Limb (tissue), 2 donors: ENCODE data around the gene JPT1.
"Not testable (repeated sequence)": the region's sequence is repeated elsewhere in the genome, so short reads cannot be mapped to it uniquely, and the experiment has no call there.

Source experiments
- DNase-seq, 2 donors: peaks; one replicate each; pipeline ENCODE4 v3.0.0-alpha.2; 2016; ENCODE audit errors: extremely low spot score in 2 of 2

JPT1 gene

GRCh38 chr17:75154195-75155106, at the start of gene JPT1:
JPT1 (minus strand) TSS chr17:75154512; CDS start chr17:75154397, 115 bp downstream.
- peak; percentile 97 to 98 for DNase-seq

GRCh38 chr17:75199886-75200618, 45.7 kb upstream of the JPT1 start:
- DNase-seq, result no peak

GRCh38 chr17:75194879-75195278, 40.6 kb upstream of the JPT1 start:
- DNase-seq, result no peak

GRCh38 chr17:75191584-75191983, 37.3 kb upstream of the JPT1 start:
- DNase-seq, result no peak

- DNase-seq, result no peak
Measured at GRCh38 chr17:75188614-75189013, 34.3 kb upstream of the JPT1 start.

- DNase-seq, result no peak
Measured at GRCh38 chr17:75183999-75184884, 29.9 kb upstream of the JPT1 start.

- DNase-seq, result peak; percentile 90 to 99
Measured at GRCh38 chr17:75182569-75183436, 28.5 kb upstream of the JPT1 start, which contains the start of gene SUMO2. SUMO2 (minus strand) TSS chr17:75182959; CDS start chr17:75182834, 125 bp downstream.

GRCh38 chr17:75182319-75182568, 27.9 kb upstream of the JPT1 start:
- no peak for DNase-seq

GRCh38 chr17:75181608-75182318, 27.5 kb upstream of the JPT1 start:
- no peak for DNase-seq

GRCh38 chr17:75181110-75181509, 26.8 kb upstream of the JPT1 start:
- no peak for DNase-seq

- DNase-seq, result no peak
Measured at GRCh38 chr17:75178453-75178852, 24.1 kb upstream of the JPT1 start.

- DNase-seq, result no peak
Measured at GRCh38 chr17:75176625-75177024, 22.3 kb upstream of the JPT1 start.

GRCh38 chr17:75174996-75175395, 20.7 kb upstream of the JPT1 start:
- DNase-seq, result no peak

- DNase-seq, result no peak
Measured at GRCh38 chr17:75173526-75173925, 19.2 kb upstream of the JPT1 start.

- DNase-seq, result no peak
Measured at GRCh38 chr17:75168998-75169397, 14.7 kb upstream of the JPT1 start.

- not testable (repeated sequence) for DNase-seq
Measured at GRCh38 chr17:75164606-75165005, 10.3 kb upstream of the JPT1 start.

GRCh38 chr17:75163074-75163473, 8.8 kb upstream of the JPT1 start:
- no peak for DNase-seq

- no peak for DNase-seq
Measured at GRCh38 chr17:75160211-75160610, 5.9 kb upstream of the JPT1 start.

- DNase-seq, result no peak
Measured at GRCh38 chr17:75159196-75160031, 5.1 kb upstream of the JPT1 start.
